Measurements from ENCODE around the gene ZC3H11A. TPM values are rescaled to one million over a fixed set of nuclear protein-coding genes. Genes with fewer than 3 reads are reported as not detected.
A peak's percentile ranks its signal among the peaks of the same experiment; 100 is the strongest.

ZC3H11A gene
- total RNA-seq, 1 donor from 2014 or later = 69.4 TPM

- H3K9me3 ChIP-seq (ENCODE audit: control insufficient read depth in 3 of 3, low read length in 3 of 3) = no peaks in the 10 kb centered on the region
- H3K9ac ChIP-seq (ENCODE audit: low read depth in 1 of 3, low read length in 3 of 3) = no peak overlapping the region
- no peak overlapping the region for H3K27ac ChIP-seq (ENCODE audit: low read depth, low read length)
- H3K4me1 ChIP-seq (ENCODE audit: control insufficient read depth in 3 of 3, insufficient read depth in 3 of 3, low read length in 3 of 3) = peaks cover 44 to 57% (median 45%) of the 10 kb centered on the region in 3 donors
- peaks cover 4 to 15% (median 4%) of the 10 kb centered on the region in 3 donors for H3K36me3 ChIP-seq (ENCODE audit: control insufficient read depth in 3 of 3, insufficient read depth in 3 of 3, low read length in 3 of 3)
- H3K4me3 ChIP-seq (ENCODE audit: low read length in 3 of 3) = peak overlapping the region in 1 of 3 donors; percentile 27
- H3K27me3 ChIP-seq (ENCODE audit: control insufficient read depth in 3 of 3, insufficient read depth in 3 of 3, low read length in 3 of 3) = no peaks in the 10 kb centered on the region
Measured at GRCh38 chr1:203799157-203799556, 3.7 kb downstream of the ZC3H11A start.

- peak overlapping the region in 1 of 3 donors; percentile 1 for H3K4me3 ChIP-seq (ENCODE audit: low read length in 3 of 3)
- H3K4me1 ChIP-seq (ENCODE audit: control insufficient read depth in 3 of 3, insufficient read depth in 3 of 3, low read length in 3 of 3) = peaks cover 44 to 55% (median 45%) of the 10 kb centered on the region in 3 donors
- H3K9ac ChIP-seq (ENCODE audit: low read depth in 1 of 3, low read length in 3 of 3) = no peak overlapping the region
- H3K27me3 ChIP-seq (ENCODE audit: control insufficient read depth in 3 of 3, insufficient read depth in 3 of 3, low read length in 3 of 3) = no peaks in the 10 kb centered on the region
- peak overlapping the region; percentile 27 for H3K27ac ChIP-seq (ENCODE audit: low read depth, low read length)
- no peaks in the 10 kb centered on the region for H3K9me3 ChIP-seq (ENCODE audit: control insufficient read depth in 3 of 3, low read length in 3 of 3)
- peaks cover 4 to 15% (median 4%) of the 10 kb centered on the region in 3 donors for H3K36me3 ChIP-seq (ENCODE audit: control insufficient read depth in 3 of 3, insufficient read depth in 3 of 3, low read length in 3 of 3)
Measured at GRCh38 chr1:203799971-203800370, 4.5 kb downstream of the ZC3H11A start.

- no peaks in the 10 kb centered on the region for H3K9me3 ChIP-seq (ENCODE audit: control insufficient read depth in 3 of 3, low read length in 3 of 3)
- H3K4me3 ChIP-seq (ENCODE audit: low read length in 3 of 3) = no peak overlapping the region
- no peaks in the 10 kb centered on the region for H3K27me3 ChIP-seq (ENCODE audit: control insufficient read depth in 3 of 3, insufficient read depth in 3 of 3, low read length in 3 of 3)
- peaks cover 7 to 21% (median 9%) of the 10 kb centered on the region in 3 donors for H3K4me1 ChIP-seq (ENCODE audit: control insufficient read depth in 3 of 3, insufficient read depth in 3 of 3, low read length in 3 of 3)
- no peak overlapping the region for H3K9ac ChIP-seq (ENCODE audit: low read depth in 1 of 3, low read length in 3 of 3)
- peaks cover 10 to 16% (median 10%) of the 10 kb centered on the region in 3 donors for H3K36me3 ChIP-seq (ENCODE audit: control insufficient read depth in 3 of 3, insufficient read depth in 3 of 3, low read length in 3 of 3)
- no peak overlapping the region for H3K27ac ChIP-seq (ENCODE audit: low read depth, low read length)
Measured at GRCh38 chr1:203805689-203806088, 10.3 kb downstream of the ZC3H11A start.

- H3K4me3 ChIP-seq (ENCODE audit: low read length in 3 of 3) = no peak overlapping the region
- H3K27ac ChIP-seq (ENCODE audit: low read depth, low read length) = no peak overlapping the region
- H3K9ac ChIP-seq (ENCODE audit: low read depth in 1 of 3, low read length in 3 of 3) = no peak overlapping the region
- H3K9me3 ChIP-seq (ENCODE audit: control insufficient read depth in 3 of 3, low read length in 3 of 3) = no peaks in the 10 kb centered on the region
- peaks cover 10 to 16% (median 12%) of the 10 kb centered on the region in 3 donors for H3K36me3 ChIP-seq (ENCODE audit: control insufficient read depth in 3 of 3, insufficient read depth in 3 of 3, low read length in 3 of 3)
- no peaks in the 10 kb centered on the region for H3K27me3 ChIP-seq (ENCODE audit: control insufficient read depth in 3 of 3, insufficient read depth in 3 of 3, low read length in 3 of 3)
- H3K4me1 ChIP-seq (ENCODE audit: control insufficient read depth in 3 of 3, insufficient read depth in 3 of 3, low read length in 3 of 3) = peaks cover 4 to 16% (median 5%) of the 10 kb centered on the region in 3 donors
Measured at GRCh38 chr1:203807196-203807595, 11.8 kb downstream of the ZC3H11A start.

- Histone ChIP-seq H3K4me3 (ENCODE audit: low read length in 3 of 3) (no peak overlapping the region), H3K9ac (ENCODE audit: low read depth in 1 of 3, low read length in 3 of 3) (no peak overlapping the region), H3K36me3 (ENCODE audit: control insufficient read depth in 3 of 3, insufficient read depth in 3 of 3, low read length in 3 of 3) (peaks cover 8 to 20% (median 19%) of the 10 kb centered on the region in 3 donors), H3K27me3 (ENCODE audit: control insufficient read depth in 3 of 3, insufficient read depth in 3 of 3, low read length in 3 of 3) (no peaks in the 10 kb centered on the region), H3K4me1 (ENCODE audit: control insufficient read depth in 3 of 3, insufficient read depth in 3 of 3, low read length in 3 of 3) (no peaks in the 10 kb centered on the region), H3K27ac (ENCODE audit: low read depth, low read length) (no peak overlapping the region), H3K9me3 (ENCODE audit: control insufficient read depth in 3 of 3, low read length in 3 of 3) (no peaks in the 10 kb centered on the region)
Measured at GRCh38 chr1:203813581-203814341, 18.3 kb downstream of the ZC3H11A start.

GRCh38 chr1:203818399-203818798 lies 23.0 kb downstream of the ZC3H11A start:
- no peak overlapping the region for H3K9ac ChIP-seq (ENCODE audit: low read depth in 1 of 3, low read length in 3 of 3)
- H3K27ac ChIP-seq (ENCODE audit: low read depth, low read length) = no peak overlapping the region
- peaks cover 30 to 55% (median 48%) of the 10 kb centered on the region in 3 donors for H3K36me3 ChIP-seq (ENCODE audit: control insufficient read depth in 3 of 3, insufficient read depth in 3 of 3, low read length in 3 of 3)

GRCh38 chr1:203823306-203823705 lies 27.9 kb downstream of the ZC3H11A start:
- Histone ChIP-seq H3K4me1 (ENCODE audit: control insufficient read depth in 3 of 3, insufficient read depth in 3 of 3, low read length in 3 of 3) (peaks cover 0 to 6% (median 0%) of the 10 kb centered on the region in 3 donors), H3K36me3 (ENCODE audit: control insufficient read depth in 3 of 3, insufficient read depth in 3 of 3, low read length in 3 of 3) (peaks cover 27 to 48% (median 40%) of the 10 kb centered on the region in 3 donors), H3K4me3 (ENCODE audit: low read length in 3 of 3) (no peak overlapping the region), H3K27ac (ENCODE audit: low read depth, low read length) (no peak overlapping the region), H3K27me3 (ENCODE audit: control insufficient read depth in 3 of 3, insufficient read depth in 3 of 3, low read length in 3 of 3) (no peaks in the 10 kb centered on the region), H3K9me3 (ENCODE audit: control insufficient read depth in 3 of 3, low read length in 3 of 3) (no peaks in the 10 kb centered on the region), H3K9ac (ENCODE audit: low read depth in 1 of 3, low read length in 3 of 3) (no peak overlapping the region)

More at GRCh38 chr1:203818399-203818798, 23.0 kb downstream of the ZC3H11A start:
- no peaks in the 10 kb centered on the region for H3K9me3 ChIP-seq (ENCODE audit: control insufficient read depth in 3 of 3, low read length in 3 of 3)
- peaks cover 0 to 6% (median 0%) of the 10 kb centered on the region in 3 donors for H3K4me1 ChIP-seq (ENCODE audit: control insufficient read depth in 3 of 3, insufficient read depth in 3 of 3, low read length in 3 of 3)
- H3K4me3 ChIP-seq (ENCODE audit: low read length in 3 of 3) = no peak overlapping the region
- H3K27me3 ChIP-seq (ENCODE audit: control insufficient read depth in 3 of 3, insufficient read depth in 3 of 3, low read length in 3 of 3) = no peaks in the 10 kb centered on the region

GRCh38 chr1:203826175-203826574 lies 30.8 kb downstream of the ZC3H11A start:
- Histone ChIP-seq H3K4me1 (ENCODE audit: control insufficient read depth in 3 of 3, insufficient read depth in 3 of 3, low read length in 3 of 3) (peaks cover 0 to 6% (median 0%) of the 10 kb centered on the region in 3 donors), H3K27me3 (ENCODE audit: control insufficient read depth in 3 of 3, insufficient read depth in 3 of 3, low read length in 3 of 3) (no peaks in the 10 kb centered on the region), H3K4me3 (ENCODE audit: low read length in 3 of 3) (no peak overlapping the region), H3K27ac (ENCODE audit: low read depth, low read length) (no peak overlapping the region), H3K36me3 (ENCODE audit: control insufficient read depth in 3 of 3, insufficient read depth in 3 of 3, low read length in 3 of 3) (peaks cover 20 to 47% (median 31%) of the 10 kb centered on the region in 3 donors), H3K9me3 (ENCODE audit: control insufficient read depth in 3 of 3, low read length in 3 of 3) (no peaks in the 10 kb centered on the region), H3K9ac (ENCODE audit: low read depth in 1 of 3, low read length in 3 of 3) (no peak overlapping the region)

GRCh38 chr1:203828002-203828401 lies 32.6 kb downstream of the ZC3H11A start:
- peaks cover 25 to 52% (median 30%) of the 10 kb centered on the region in 3 donors for H3K36me3 ChIP-seq (ENCODE audit: control insufficient read depth in 3 of 3, insufficient read depth in 3 of 3, low read length in 3 of 3)
- H3K27ac ChIP-seq (ENCODE audit: low read depth, low read length) = no peak overlapping the region
- H3K4me3 ChIP-seq (ENCODE audit: low read length in 3 of 3) = no peak overlapping the region
- H3K9ac ChIP-seq (ENCODE audit: low read depth in 1 of 3, low read length in 3 of 3) = no peak overlapping the region
- no peaks in the 10 kb centered on the region for H3K9me3 ChIP-seq (ENCODE audit: control insufficient read depth in 3 of 3, low read length in 3 of 3)
- no peaks in the 10 kb centered on the region for H3K27me3 ChIP-seq (ENCODE audit: control insufficient read depth in 3 of 3, insufficient read depth in 3 of 3, low read length in 3 of 3)
- H3K4me1 ChIP-seq (ENCODE audit: control insufficient read depth in 3 of 3, insufficient read depth in 3 of 3, low read length in 3 of 3) = no peaks in the 10 kb centered on the region

GRCh38 chr1:203828503-203828902 lies 33.1 kb downstream of the ZC3H11A start:
- no peak overlapping the region for H3K4me3 ChIP-seq (ENCODE audit: low read length in 3 of 3)
- no peak overlapping the region for H3K9ac ChIP-seq (ENCODE audit: low read depth in 1 of 3, low read length in 3 of 3)
- no peaks in the 10 kb centered on the region for H3K4me1 ChIP-seq (ENCODE audit: control insufficient read depth in 3 of 3, insufficient read depth in 3 of 3, low read length in 3 of 3)
- H3K27ac ChIP-seq (ENCODE audit: low read depth, low read length) = no peak overlapping the region
- H3K9me3 ChIP-seq (ENCODE audit: control insufficient read depth in 3 of 3, low read length in 3 of 3) = no peaks in the 10 kb centered on the region
- peaks cover 25 to 49% (median 31%) of the 10 kb centered on the region in 3 donors for H3K36me3 ChIP-seq (ENCODE audit: control insufficient read depth in 3 of 3, insufficient read depth in 3 of 3, low read length in 3 of 3)
- no peaks in the 10 kb centered on the region for H3K27me3 ChIP-seq (ENCODE audit: control insufficient read depth in 3 of 3, insufficient read depth in 3 of 3, low read length in 3 of 3)
